AG04449 (cell line): Measurements from ENCODE around the gene PPP2R5C.

Experiments
- CTCF ChIA-PET: fragments of 350-600 bp; formaldehyde crosslinking; extraction: SDS; loops from one replicate; lab custom pipeline; 2021; ENCODE audit warnings: antibody characterized with exemption; lab: Yijun Ruan, JAX
- POLR2A ChIA-PET: fragments of 400-600, 350-600 bp; formaldehyde crosslinking; extraction: SDS; loops from one replicate; lab custom pipeline; 2020; ENCODE audit warnings: antibody characterized with exemption, inconsistent platforms; lab: Yijun Ruan, JAX
- DNase-seq: peaks from one replicate; pipeline ENCODE4 v3.0.0-alpha.2; 2010; ENCODE audit warnings: low read depth, low spot score
- H3K4me3 ChIP-seq: 2 replicates; pipeline ENCODE4 v1.5.1; 2011; ENCODE audit warnings: low read depth, mild to moderate bottlenecking, control low read depth, low read length
- TF ChIP-seq, protein P1 (sequence below): IDR thresholded peaks from one replicate; pipeline ENCODE4 v1.5.1; 2011; ENCODE audit warnings: mild to moderate bottlenecking, moderate library complexity, low read length, control low read depth, inconsistent platforms; ENCODE audit not compliant: insufficient read depth; ENCODE audit errors: missing control alignments

Gene PPP2R5C

GRCh38 chr14:101916816-101917412 is 155.4 kb downstream of the PPP2R5C start:
- CTCF ChIA-PET: interaction anchor here (1.2 kb wide), 1 partner anchor 9 kb away, joined by 3 read pairs; no protein-coding TSS in a partner anchor
- DNase-seq: no peak
- POLR2A ChIA-PET: no interaction called here
- TF ChIP-seq, protein P1, sequence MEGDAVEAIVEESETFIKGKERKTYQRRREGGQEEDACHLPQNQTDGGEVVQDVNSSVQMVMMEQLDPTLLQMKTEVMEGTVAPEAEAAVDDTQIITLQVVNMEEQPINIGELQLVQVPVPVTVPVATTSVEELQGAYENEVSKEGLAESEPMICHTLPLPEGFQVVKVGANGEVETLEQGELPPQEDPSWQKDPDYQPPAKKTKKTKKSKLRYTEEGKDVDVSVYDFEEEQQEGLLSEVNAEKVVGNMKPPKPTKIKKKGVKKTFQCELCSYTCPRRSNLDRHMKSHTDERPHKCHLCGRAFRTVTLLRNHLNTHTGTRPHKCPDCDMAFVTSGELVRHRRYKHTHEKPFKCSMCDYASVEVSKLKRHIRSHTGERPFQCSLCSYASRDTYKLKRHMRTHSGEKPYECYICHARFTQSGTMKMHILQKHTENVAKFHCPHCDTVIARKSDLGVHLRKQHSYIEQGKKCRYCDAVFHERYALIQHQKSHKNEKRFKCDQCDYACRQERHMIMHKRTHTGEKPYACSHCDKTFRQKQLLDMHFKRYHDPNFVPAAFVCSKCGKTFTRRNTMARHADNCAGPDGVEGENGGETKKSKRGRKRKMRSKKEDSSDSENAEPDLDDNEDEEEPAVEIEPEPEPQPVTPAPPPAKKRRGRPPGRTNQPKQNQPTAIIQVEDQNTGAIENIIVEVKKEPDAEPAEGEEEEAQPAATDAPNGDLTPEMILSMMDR: no peak
- H3K4me3 ChIP-seq: no peak overlapping the region

GRCh38 chr14:101917413-101918017 is 156.0 kb downstream of the PPP2R5C start:
- no peak overlapping the region for H3K4me3 ChIP-seq
- ChIA-PET CTCF (interaction anchor here (1.0 to 1.3 kb wide), 3 partner anchors 9 to 150 kb away, joined by 3 to 4 read pairs (median 3); no protein-coding TSS in a partner anchor), POLR2A (no interaction called here)
- TF ChIP-seq, protein P1: no peak
- DNase-seq: no peak

DNA sequence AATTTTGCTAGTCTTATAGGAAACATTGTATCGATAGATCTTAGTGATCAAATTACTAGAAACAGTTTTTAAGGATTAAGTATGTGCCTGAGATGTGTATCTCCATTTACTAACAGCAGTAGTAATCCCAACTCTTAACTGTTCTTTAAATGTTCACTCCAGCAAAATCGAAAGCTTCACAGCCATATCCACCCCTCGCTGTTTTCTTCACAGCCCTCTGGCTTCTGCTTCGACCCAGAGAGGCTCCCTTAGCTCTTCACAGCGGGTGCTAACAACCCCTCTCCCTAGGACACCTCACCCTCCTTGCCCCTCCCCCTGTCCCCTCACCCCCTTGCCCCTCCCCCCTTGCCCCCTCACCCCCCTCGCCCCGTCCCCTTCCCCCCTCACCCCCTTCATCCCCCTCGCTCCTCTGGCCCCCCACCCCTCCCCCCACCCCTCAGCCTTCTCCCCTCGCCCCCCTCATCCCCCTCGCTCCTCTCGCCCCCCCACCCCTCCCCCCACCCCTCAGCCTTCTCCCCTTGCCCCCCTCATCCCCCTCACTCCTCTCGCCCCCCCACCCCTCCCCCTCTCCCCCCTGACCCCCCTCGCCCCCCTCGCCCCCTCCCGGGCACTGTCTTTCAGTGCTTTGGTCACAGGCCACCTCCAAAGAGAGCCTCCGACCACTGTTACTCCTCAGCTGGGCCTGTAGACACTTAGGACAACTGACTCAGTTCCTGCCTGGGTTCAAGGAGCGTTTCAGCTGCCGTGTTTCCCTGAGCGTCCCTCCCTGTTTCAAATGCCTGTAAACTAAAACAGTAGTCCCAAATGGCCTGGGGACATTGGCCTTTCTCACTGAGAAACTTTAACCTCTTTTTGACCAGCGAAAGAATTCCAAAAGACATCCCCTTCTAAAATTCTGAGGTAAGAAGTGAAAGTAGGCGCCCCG is 156.8 kb downstream of the PPP2R5C start:
- no peak for DNase-seq
- ChIA-PET POLR2A (no interaction called here), CTCF (interaction anchor here (1.0 to 1.3 kb wide), 3 partner anchors 8 to 151 kb away, joined by 3 to 4 read pairs (median 3); no protein-coding TSS in a partner anchor)

GRCh38 chr14:101920271-101920670 is 158.8 kb downstream of the PPP2R5C start:
- ChIA-PET POLR2A (no interaction called here), CTCF (interaction anchor here (2.8 kb wide), 1 partner anchor 149 kb away, joined by 9 read pairs; no protein-coding TSS in a partner anchor)
- no peak overlapping the region for H3K4me3 ChIP-seq
- DNase-seq: no peak
- TF ChIP-seq, protein P1: no peak

More for the DNA sequence above, 156.8 kb downstream of the PPP2R5C start:
- TF ChIP-seq, protein P1: no peak
- H3K4me3 ChIP-seq: no peak overlapping the region

- no peak overlapping the region for H3K4me3 ChIP-seq
- CTCF ChIA-PET: interaction anchor here (2.8 kb wide), 1 partner anchor 152 kb away, joined by 9 read pairs; no protein-coding TSS in a partner anchor
- TF ChIP-seq, protein P1: no peak
- POLR2A ChIA-PET: no interaction called here
- no peak for DNase-seq
Observed at GRCh38 chr14:101922866-101923265, 161.4 kb downstream of the PPP2R5C start.
